Endothelial cell of umbilical vein (primary cell): ENCODE data around the gene MGP. TPM values are rescaled to one million over a fixed set of nuclear protein-coding genes. Genes with fewer than 3 reads are reported as not detected.

ENCODE experiments used
- BruUV-seq: library from RNA; stranded (reverse); fragments of 400-500 nt; replicated peaks from 2 replicates; lab custom pipeline; 2021; lab: Mats Ljungman, UMichigan
- CTCF ChIA-PET: fragments of 300-600, 350-600 bp; sonication (Branson Sonifier 250); formaldehyde crosslinking; loops from one replicate; lab custom pipeline; 2021; ENCODE audit warnings: antibody characterized with exemption, inconsistent platforms; lab: Charles Lee
- POLR2A ChIA-PET: fragments of 300-600, 350-600 bp; sonication (Branson Sonifier 250); formaldehyde crosslinking; loops from one replicate; lab custom pipeline; 2021; ENCODE audit warnings: antibody characterized with exemption, inconsistent platforms; lab: Charles Lee
- DNase-seq: peaks from one replicate; pipeline ENCODE4 v3.0.0-alpha.2; 2011; ENCODE audit warnings: low read depth, low spot score
- FAIRE-seq: peaks from 2 replicates; lab custom pipeline; 2011; peaks lifted over from hg19 to GRCh38; lab: Jason Lieb, UNC
- H2AFZ ChIP-seq: 2 replicates; pipeline ENCODE4 v1.6.0; 2012; ENCODE audit warnings: low read depth, low read length, control low read depth, inconsistent platforms
- H3K27ac ChIP-seq: 2 replicates; pipeline ENCODE4 v1.5.1; 2011; ENCODE audit warnings: low read depth, mild to moderate bottlenecking, control low read depth, low read length, moderate library complexity; ENCODE audit not compliant: insufficient read depth
- H3K27me3 ChIP-seq, 2 experiments: 2 replicates each; pipeline versions ENCODE4 v1.6.0 to v1.6.1; 2011; ENCODE audit warnings: low read length in 2 of 2, mixed read lengths in 1 of 2; ENCODE audit not compliant: control insufficient read depth in 2 of 2, insufficient read depth in 2 of 2
- H3K36me3 ChIP-seq, 2 experiments: 2 replicates in 1 of 2; 3 replicates in 1 of 2; pipeline ENCODE4 v1.5.1; 2011; ENCODE audit warnings: low read length in 2 of 2, mild to moderate bottlenecking in 1 of 2, moderate library complexity in 1 of 2; ENCODE audit not compliant: control insufficient read depth in 2 of 2, insufficient read depth in 2 of 2; ENCODE audit errors: extremely low read depth in 1 of 2
- H3K4me1 ChIP-seq: 3 replicates; pipeline ENCODE4 v1.5.1; 2011; ENCODE audit warnings: mild to moderate bottlenecking, low read length; ENCODE audit not compliant: control insufficient read depth, insufficient read depth; ENCODE audit errors: extremely low read depth
- H3K4me2 ChIP-seq: 2 replicates; pipeline ENCODE4 v1.6.1; 2011; ENCODE audit warnings: low read length, control low read depth, mixed read lengths; ENCODE audit not compliant: insufficient read depth
- H3K4me3 ChIP-seq, 3 experiments: fragments of 200-600 bp in 1 of 3; sonication (generic), shearing (Covaris generic) in 1 of 3; replicated peaks in 1 of 3; 2 replicates each; pipeline ENCODE4 v1.5.1; 2011 to 2016; ENCODE audit warnings: control low read depth in 3 of 3, low read length in 3 of 3, mild to moderate bottlenecking in 2 of 3, inconsistent platforms in 1 of 3, low read depth in 1 of 3, moderate library complexity in 1 of 3; ENCODE audit not compliant: insufficient read depth in 1 of 3
- H3K79me2 ChIP-seq: 2 replicates; pipeline ENCODE4 v1.6.0; 2012; ENCODE audit warnings: low read length, inconsistent platforms; ENCODE audit not compliant: control insufficient read depth, insufficient read depth
- H3K9ac ChIP-seq: replicated peaks from 2 replicates; pipeline ENCODE3; 2011; ENCODE audit warnings: low read length, control low read depth; ENCODE audit not compliant: insufficient read depth; ENCODE audit errors: extremely low read depth
- H3K9me1 ChIP-seq: replicated peaks from 3 replicates; pipeline ENCODE4 v1.6.0; 2011; ENCODE audit warnings: mild to moderate bottlenecking, low read length; ENCODE audit not compliant: control insufficient read depth, insufficient read depth; ENCODE audit errors: extremely low read depth
- H3K9me3 ChIP-seq: replicated peaks from 2 replicates; pipeline ENCODE4 v1.5.1; 2012; ENCODE audit warnings: low read length, inconsistent platforms; ENCODE audit not compliant: control insufficient read depth, insufficient read depth
- H4K20me1 ChIP-seq: replicated peaks from 2 replicates; pipeline ENCODE3; 2011; ENCODE audit warnings: mild to moderate bottlenecking, low read length; ENCODE audit not compliant: control insufficient read depth, insufficient read depth; ENCODE audit errors: extremely low read depth
- EZH2 ChIP-seq: IDR thresholded peaks from 2 replicates; pipeline ENCODE4 v1.6.1; 2012; ENCODE audit warnings: borderline replicate concordance, low read depth, mild to moderate bottlenecking, moderate library complexity, low read length, inconsistent platforms; ENCODE audit not compliant: severe bottlenecking
- FOS ChIP-seq: IDR thresholded peaks from 2 replicates; pipeline ENCODE4 v1.6.1; 2011; ENCODE audit warnings: mild to moderate bottlenecking, low read length, moderate library complexity, borderline replicate concordance; ENCODE audit not compliant: insufficient read depth
- GATA2 ChIP-seq: IDR thresholded peaks from 2 replicates; pipeline ENCODE4 v1.7.0; 2011; ENCODE audit warnings: low read depth, mild to moderate bottlenecking, moderate library complexity, mixed read lengths, low read length; ENCODE audit not compliant: insufficient read length, insufficient read depth
- JUN ChIP-seq: IDR thresholded peaks from 2 replicates; pipeline ENCODE4 v1.6.1; 2011; ENCODE audit warnings: borderline replicate concordance, low read depth; ENCODE audit not compliant: insufficient read length, insufficient read depth
- MAX ChIP-seq: IDR thresholded peaks from 2 replicates; pipeline ENCODE4 v1.6.1; 2011; ENCODE audit not compliant: insufficient read depth, insufficient read length
- MYC ChIP-seq: IDR thresholded peaks from one replicate; pipeline ENCODE4 v1.6.1; 2011; ENCODE audit warnings: mild to moderate bottlenecking, low read depth, low read length
- POLR2A ChIP-seq: IDR thresholded peaks from 2 replicates; pipeline ENCODE4 v1.6.1; 2012; ENCODE audit warnings: low read depth, mild to moderate bottlenecking, control low read depth, low read length
- POLR2AphosphoS5 ChIP-seq: IDR thresholded peaks from 2 replicates; pipeline ENCODE4 v1.6.1; 2012; ENCODE audit warnings: low read depth, mild to moderate bottlenecking, control low read depth, low read length, moderate library complexity; ENCODE audit not compliant: insufficient read depth
- dilution Hi-C: fragments of 300-500 bp; cut with MboI; formaldehyde crosslinking; loops from one replicate; pipeline ENCODE4 v1.15.0; 2019; ENCODE audit warnings: low sequenced_read_pairs; ENCODE audit not compliant: extremely low pct_ligation_motif_present
- intact Hi-C: fragments of 100-400 bp; cut with micrococcal nuclease; formaldehyde crosslinking; loops from one replicate; pipeline ENCODE4 v1.10.0; 2022
- polyA plus RNA-seq, 4 experiments: library from polyadenylated mRNA; depleted of rRNA in 3 of 4; stranded (reverse) in 3 of 4; unstranded in 1 of 4; fragments of >200 nt; gene quantifications; 2 replicates each; pipeline versions ENCODE4 v1.2.1 to v1.2.3, GENCODE V29; 2011 to 2012; ENCODE audit warnings: missing spikeins in 1 of 4
- total RNA-seq: library from RNA; stranded (reverse); gene quantifications from 2 replicates; pipeline ENCODE4 v1.2.3, GENCODE V29; 2021
- TF ChIP-seq, protein P1 (sequence below), 2 donors: IDR thresholded peaks; 1 replicate in 1 of 2; 2 replicates in 1 of 2; pipeline ENCODE4 v1.5.1; 2011; ENCODE audit warnings: low read length in 2 of 2, mild to moderate bottlenecking in 2 of 2, moderate library complexity in 2 of 2, control low read depth in 1 of 2, inconsistent platforms in 1 of 2, low read depth in 1 of 2; ENCODE audit not compliant: insufficient read depth in 1 of 2; ENCODE audit errors: extremely low read depth in 1 of 2

MGP gene
- total and polyA plus RNA-seq, 2 donors (not counting 3 experiments of a cell fraction or from before 2014, with no cell fraction given) = 284 to 479 TPM

- Histone ChIP-seq H3K27ac (no peak overlapping the region), H3K4me3 (no peak overlapping the region), H2AFZ (no peak overlapping the region), H3K27me3 (no peaks in the 10 kb centered on the region), H3K9me3 (no peaks in the 10 kb centered on the region), H3K36me3 (no peaks in the 10 kb centered on the region), H3K4me2 (no peak overlapping the region), H3K4me1 (peaks cover 6% of the 10 kb centered on the region), H3K9me1 (no peaks in the 10 kb centered on the region), H4K20me1 (no peaks in the 10 kb centered on the region), H3K9ac (no peak overlapping the region), H3K79me2 (no peaks in the 10 kb centered on the region)
- intact Hi-C loops = no loop called here
- no TSS peak for BruUV-seq
- TF ChIP-seq GATA2 = no peak
- TF ChIP-seq MYC = no peak
- TF ChIP-seq FOS = no peak
- no peak for TF ChIP-seq POLR2A
- no peak for TF ChIP-seq EZH2
- no peak for TF ChIP-seq JUN
- TF ChIP-seq MAX = no peak
- TF ChIP-seq POLR2AphosphoS5 = no peak
- TF ChIP-seq, protein P1, sequence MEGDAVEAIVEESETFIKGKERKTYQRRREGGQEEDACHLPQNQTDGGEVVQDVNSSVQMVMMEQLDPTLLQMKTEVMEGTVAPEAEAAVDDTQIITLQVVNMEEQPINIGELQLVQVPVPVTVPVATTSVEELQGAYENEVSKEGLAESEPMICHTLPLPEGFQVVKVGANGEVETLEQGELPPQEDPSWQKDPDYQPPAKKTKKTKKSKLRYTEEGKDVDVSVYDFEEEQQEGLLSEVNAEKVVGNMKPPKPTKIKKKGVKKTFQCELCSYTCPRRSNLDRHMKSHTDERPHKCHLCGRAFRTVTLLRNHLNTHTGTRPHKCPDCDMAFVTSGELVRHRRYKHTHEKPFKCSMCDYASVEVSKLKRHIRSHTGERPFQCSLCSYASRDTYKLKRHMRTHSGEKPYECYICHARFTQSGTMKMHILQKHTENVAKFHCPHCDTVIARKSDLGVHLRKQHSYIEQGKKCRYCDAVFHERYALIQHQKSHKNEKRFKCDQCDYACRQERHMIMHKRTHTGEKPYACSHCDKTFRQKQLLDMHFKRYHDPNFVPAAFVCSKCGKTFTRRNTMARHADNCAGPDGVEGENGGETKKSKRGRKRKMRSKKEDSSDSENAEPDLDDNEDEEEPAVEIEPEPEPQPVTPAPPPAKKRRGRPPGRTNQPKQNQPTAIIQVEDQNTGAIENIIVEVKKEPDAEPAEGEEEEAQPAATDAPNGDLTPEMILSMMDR (IDR thresholded peaks at IDR 0.05; ENCODE audit: extremely low read depth in 1 of 2, insufficient read depth in 1 of 2, low read depth in 1 of 2, low read length in 2 of 2) = no peak
- FAIRE-seq (no peak), DNase-seq (no peak)
- dilution Hi-C loops = no loop called here
- CTCF ChIA-PET = no interaction called here
- POLR2A ChIA-PET = no interaction called here
Measured at GRCh38 chr12:14858513-14858912, 27.1 kb downstream of the MGP start.
